Osteocyte (in vitro differentiated cells): Measurements from ENCODE around the gene MYDGF. TPM values are rescaled to one million over a fixed set of nuclear protein-coding genes. Genes with fewer than 3 reads are reported as not detected.

Experiments used
- DNase-seq: peaks from one replicate; pipeline ENCODE4 v3.0.0; 2021; ENCODE audit warnings: mixed read lengths; ENCODE audit not compliant: unreplicated experiment; ENCODE audit errors: extremely low spot score
- H3K27ac Mint-ChIP-seq: one replicate; pipeline ENCODE4 v1.8.0; 2021; ENCODE audit warnings: mild to moderate bottlenecking, mixed read lengths; ENCODE audit not compliant: unreplicated experiment
- H3K27me3 Mint-ChIP-seq: one replicate; pipeline ENCODE4 v1.8.0; 2021; ENCODE audit warnings: mixed read lengths; ENCODE audit not compliant: unreplicated experiment
- H3K36me3 Mint-ChIP-seq: one replicate; pipeline ENCODE4 v1.8.0; 2021; ENCODE audit warnings: mixed read lengths; ENCODE audit not compliant: unreplicated experiment
- H3K4me1 Mint-ChIP-seq: one replicate; pipeline ENCODE4 v1.8.0; 2021; ENCODE audit warnings: mixed read lengths; ENCODE audit not compliant: unreplicated experiment
- H3K4me3 Mint-ChIP-seq: one replicate; pipeline ENCODE4 v1.8.0; 2021; ENCODE audit warnings: mild to moderate bottlenecking, moderate library complexity, mixed read lengths; ENCODE audit not compliant: unreplicated experiment
- H3K9me3 Mint-ChIP-seq: one replicate; pipeline ENCODE4 v1.8.0; 2021; ENCODE audit warnings: mixed read lengths; ENCODE audit not compliant: unreplicated experiment
- CTCF ChIP-seq: fragments of 200-600 bp; sonication (generic); IDR thresholded peaks from 2 replicates; pipeline ENCODE4 v1.5.0; 2021; ENCODE audit warnings: antibody characterized with exemption, mild to moderate bottlenecking, moderate library complexity
- long read RNA-seq: library from polyadenylated mRNA; unstranded; transcript quantifications from one replicate; pipeline ENCODE4 v2.0.0, GENCODE V29; 2021
- total RNA-seq: library from RNA; stranded (reverse); gene quantifications from 2 replicates; pipeline ENCODE4 v1.2.1, GENCODE V29; 2021

The MYDGF gene
- total RNA-seq = 95.4 and 103 TPM in 2 replicates
- long read RNA-seq, transcript MYDGF-201 (6 exons, 1,018 nt) = major isoform, 172 of 181 reads
- long read RNA-seq, partial matches to known transcripts = 2 of 181 reads
- long read RNA-seq, other reads (novel, unspliced or antisense) = 5 of 181 reads

- Mint-ChIP-seq H3K9me3 (no peaks in the 10 kb centered on the region), H3K4me3 (peak within 1 kb of the TSS; percentile 84), H3K4me1 (peaks cover 10% of the 10 kb centered on the region), H3K27ac (peak within 1 kb of the TSS; percentile 64), H3K27me3 (no peaks in the 10 kb centered on the region), H3K36me3 (peaks cover 13% of the 10 kb centered on the region)
- no peak for TF ChIP-seq CTCF
- DNase-seq = peak; percentile 97
Measured at GRCh38 chr19:4669723-4670480, at the start of gene MYDGF. Gene MYDGF, minus strand, starts transcription at chr19:4670342. Its CDS starts 8 bp downstream, at chr19:4670334.

- H3K9me3 Mint-ChIP-seq = no peaks in the 10 kb centered on the region
- peaks cover 7% of the 10 kb centered on the region for H3K36me3 Mint-ChIP-seq
- H3K4me1 Mint-ChIP-seq = peaks cover 57% of the 10 kb centered on the region
- TF ChIP-seq CTCF = no peak
- H3K4me3 Mint-ChIP-seq = no peak overlapping the region
- H3K27ac Mint-ChIP-seq = no peak overlapping the region
- H3K27me3 Mint-ChIP-seq = no peaks in the 10 kb centered on the region
- DNase-seq = no peak
Measured at GRCh38 chr19:4719499-4719866, 49.3 kb upstream of the MYDGF start.

- H3K27ac Mint-ChIP-seq = peak overlapping the region; percentile 83
- no peak for TF ChIP-seq CTCF
- DNase-seq = no peak
- H3K4me3 Mint-ChIP-seq = no peak overlapping the region
- H3K4me1 Mint-ChIP-seq = peaks cover 69% of the 10 kb centered on the region
- H3K27me3 Mint-ChIP-seq = no peaks in the 10 kb centered on the region
- peaks cover 9% of the 10 kb centered on the region for H3K36me3 Mint-ChIP-seq
- H3K9me3 Mint-ChIP-seq = no peaks in the 10 kb centered on the region
Measured at GRCh38 chr19:4717966-4718701, 48.0 kb upstream of the MYDGF start.

GRCh38 chr19:4717191-4717965 lies 47.2 kb upstream of the MYDGF start:
- H3K27me3 Mint-ChIP-seq = no peaks in the 10 kb centered on the region
- TF ChIP-seq CTCF = no peak
- H3K4me1 Mint-ChIP-seq = peaks cover 66% of the 10 kb centered on the region
- peak overlapping the region; percentile 83 for H3K27ac Mint-ChIP-seq
- H3K9me3 Mint-ChIP-seq = no peaks in the 10 kb centered on the region
- DNase-seq = peak; percentile 90
- peak overlapping the region; percentile 58 for H3K4me3 Mint-ChIP-seq
- H3K36me3 Mint-ChIP-seq = peaks cover 10% of the 10 kb centered on the region
